ENCODE measurements around the gene BPTF.

Gene BPTF

DNA sequence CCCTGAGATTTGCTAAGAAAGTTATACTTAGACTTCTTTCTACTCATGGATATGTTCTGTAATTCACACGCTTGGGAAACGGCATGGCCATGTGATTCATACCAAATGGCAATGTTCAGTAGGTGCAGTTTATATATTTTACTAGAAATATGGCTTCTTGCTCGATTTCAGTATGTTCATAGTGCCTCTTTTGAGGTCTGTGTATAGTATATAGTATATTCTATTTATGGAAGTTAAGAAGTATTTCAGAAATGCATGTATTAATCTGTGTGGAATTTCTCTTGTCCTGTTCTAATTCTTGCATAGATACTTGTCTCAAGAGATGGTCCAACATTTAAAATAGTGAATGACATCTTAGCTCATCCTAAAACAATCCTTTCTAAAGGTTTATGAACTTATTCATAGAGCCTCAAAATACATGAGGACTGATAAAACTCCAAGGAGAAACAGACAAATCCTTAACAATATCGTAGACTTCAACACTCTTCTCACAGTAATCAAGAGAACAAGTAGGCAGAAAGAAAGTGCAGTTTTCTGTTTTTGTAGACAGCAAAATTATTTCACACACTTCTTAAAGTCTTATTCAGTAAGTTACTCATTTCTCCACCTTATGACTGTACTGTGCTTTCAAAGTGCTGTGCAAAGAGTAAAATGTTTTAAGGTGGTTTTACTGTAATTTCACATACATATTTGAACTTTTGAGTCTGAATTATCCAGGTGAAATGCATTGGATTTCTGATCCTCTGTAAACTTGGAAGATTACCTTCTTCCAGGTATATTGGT is 11.1 kb downstream of the BPTF start:
- TF ChIP-seq, protein P1, sequence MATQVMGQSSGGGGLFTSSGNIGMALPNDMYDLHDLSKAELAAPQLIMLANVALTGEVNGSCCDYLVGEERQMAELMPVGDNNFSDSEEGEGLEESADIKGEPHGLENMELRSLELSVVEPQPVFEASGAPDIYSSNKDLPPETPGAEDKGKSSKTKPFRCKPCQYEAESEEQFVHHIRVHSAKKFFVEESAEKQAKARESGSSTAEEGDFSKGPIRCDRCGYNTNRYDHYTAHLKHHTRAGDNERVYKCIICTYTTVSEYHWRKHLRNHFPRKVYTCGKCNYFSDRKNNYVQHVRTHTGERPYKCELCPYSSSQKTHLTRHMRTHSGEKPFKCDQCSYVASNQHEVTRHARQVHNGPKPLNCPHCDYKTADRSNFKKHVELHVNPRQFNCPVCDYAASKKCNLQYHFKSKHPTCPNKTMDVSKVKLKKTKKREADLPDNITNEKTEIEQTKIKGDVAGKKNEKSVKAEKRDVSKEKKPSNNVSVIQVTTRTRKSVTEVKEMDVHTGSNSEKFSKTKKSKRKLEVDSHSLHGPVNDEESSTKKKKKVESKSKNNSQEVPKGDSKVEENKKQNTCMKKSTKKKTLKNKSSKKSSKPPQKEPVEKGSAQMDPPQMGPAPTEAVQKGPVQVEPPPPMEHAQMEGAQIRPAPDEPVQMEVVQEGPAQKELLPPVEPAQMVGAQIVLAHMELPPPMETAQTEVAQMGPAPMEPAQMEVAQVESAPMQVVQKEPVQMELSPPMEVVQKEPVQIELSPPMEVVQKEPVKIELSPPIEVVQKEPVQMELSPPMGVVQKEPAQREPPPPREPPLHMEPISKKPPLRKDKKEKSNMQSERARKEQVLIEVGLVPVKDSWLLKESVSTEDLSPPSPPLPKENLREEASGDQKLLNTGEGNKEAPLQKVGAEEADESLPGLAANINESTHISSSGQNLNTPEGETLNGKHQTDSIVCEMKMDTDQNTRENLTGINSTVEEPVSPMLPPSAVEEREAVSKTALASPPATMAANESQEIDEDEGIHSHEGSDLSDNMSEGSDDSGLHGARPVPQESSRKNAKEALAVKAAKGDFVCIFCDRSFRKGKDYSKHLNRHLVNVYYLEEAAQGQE (IDR thresholded peaks at IDR 0.05; ENCODE audit: insufficient read depth in 1 of 2, low read depth in 2 of 2, low read length in 2 of 2): no peak
- TF ChIP-seq SIN3A (IDR thresholded peaks at IDR 0.05; ENCODE audit: borderline replicate concordance, insufficient read depth, low read length): no peak

- TF ChIP-seq, protein P1 (IDR thresholded peaks at IDR 0.05; ENCODE audit: insufficient read depth in 1 of 2, low read depth in 2 of 2, low read length in 2 of 2): no peak
- TF ChIP-seq SIN3A (IDR thresholded peaks at IDR 0.05; ENCODE audit: borderline replicate concordance, insufficient read depth, low read length) (no peak), TAF1 (IDR thresholded peaks at IDR 0.05; ENCODE audit: borderline replicate concordance, insufficient read depth, low read length) (no peak), FOXP2 (optimal IDR thresholded peaks at IDR 0.05; ENCODE audit: borderline replicate concordance, extremely low read depth, extremely low read length, insufficient read depth) (no peak), POLR2AphosphoS5 (IDR thresholded peaks at IDR 0.05; ENCODE audit: low read depth, low read length) (no peak)
Measured at GRCh38 chr17:67837965-67838364, 12.7 kb downstream of the BPTF start.

GRCh38 chr17:67838538-67838937 is 13.2 kb downstream of the BPTF start:
- TF ChIP-seq, protein P1 (IDR thresholded peaks at IDR 0.05; ENCODE audit: insufficient read depth in 1 of 2, low read depth in 2 of 2, low read length in 2 of 2): no peak
- no peak for TF ChIP-seq SIN3A (IDR thresholded peaks at IDR 0.05; ENCODE audit: borderline replicate concordance, insufficient read depth, low read length)
- no peak for TF ChIP-seq FOXP2 (optimal IDR thresholded peaks at IDR 0.05; ENCODE audit: borderline replicate concordance, extremely low read depth, extremely low read length, insufficient read depth)
- no peak for TF ChIP-seq TAF1 (IDR thresholded peaks at IDR 0.05; ENCODE audit: borderline replicate concordance, insufficient read depth, low read length)
- TF ChIP-seq POLR2AphosphoS5 (IDR thresholded peaks at IDR 0.05; ENCODE audit: low read depth, low read length): no peak

- TF ChIP-seq SIN3A (IDR thresholded peaks at IDR 0.05; ENCODE audit: borderline replicate concordance, insufficient read depth, low read length) (no peak), POLR2AphosphoS5 (IDR thresholded peaks at IDR 0.05; ENCODE audit: low read depth, low read length) (no peak), TAF1 (IDR thresholded peaks at IDR 0.05; ENCODE audit: borderline replicate concordance, insufficient read depth, low read length) (no peak), FOXP2 (optimal IDR thresholded peaks at IDR 0.05; ENCODE audit: borderline replicate concordance, extremely low read depth, extremely low read length, insufficient read depth) (no peak)
- TF ChIP-seq, protein P1 (IDR thresholded peaks at IDR 0.05; ENCODE audit: insufficient read depth in 1 of 2, low read depth in 2 of 2, low read length in 2 of 2): no peak
Measured at GRCh38 chr17:67841992-67842391, 16.7 kb downstream of the BPTF start.
